HepG2 (cell line): ENCODE data around the gene RNASE13.

Experiments used
- ATF4 ChIP-seq, 2 experiments: fragments of 450-650 bp in 1 of 2; sonication (generic) in 1 of 2; formaldehyde crosslinking; IDR thresholded peaks; 2 replicates each; pipeline versions ENCODE4 v1.5.0 to v1.8.0; 2020 to 2022; ENCODE audit warnings: mild to moderate bottlenecking in 1 of 2, missing genetic modification reagents in 1 of 2
- CERS6 ChIP-seq: sonication (generic); formaldehyde crosslinking; IDR thresholded peaks from 2 replicates; pipeline ENCODE4 v1.5.0; 2020; ENCODE audit warnings: missing genetic modification reagents
- FOXK2 ChIP-seq: fragments of 450-650 bp; IDR thresholded peaks from 2 replicates; pipeline ENCODE4 v1.6.1; 2016
- GABPB1 ChIP-seq: IDR thresholded peaks from 2 replicates; pipeline ENCODE4 v1.6.1; 2016; ENCODE audit warnings: mild to moderate bottlenecking, missing genetic modification reagents, moderate library complexity, missing compliant biosample characterization
- HBP1 ChIP-seq: IDR thresholded peaks from 2 replicates; pipeline ENCODE4 v1.6.1; 2016; ENCODE audit warnings: low read depth, control low read depth
- JUNB ChIP-seq: sonication (generic); formaldehyde crosslinking; IDR thresholded peaks from 2 replicates; pipeline ENCODE4 v1.8.0; 2022; ENCODE audit warnings: missing genetic modification reagents, mild to moderate bottlenecking, borderline replicate concordance
- KLF12 ChIP-seq: sonication (generic); formaldehyde crosslinking; IDR thresholded peaks from 2 replicates; pipeline ENCODE4 v1.4.0; 2020; ENCODE audit warnings: missing genetic modification reagents, borderline replicate concordance
- RCOR2 ChIP-seq: IDR thresholded peaks from 2 replicates; pipeline ENCODE4 v1.6.1; 2016; ENCODE audit warnings: missing biosample characterization, missing genetic modification reagents
- SP1 ChIP-seq, 2 experiments: fragments of 450-650 bp in 1 of 2; sonication (generic) in 1 of 2; formaldehyde crosslinking in 1 of 2; IDR thresholded peaks; 2 replicates each; pipeline versions ENCODE4 v1.4.0 to v1.6.1; 2016 to 2020; ENCODE audit warnings: missing genetic modification reagents in 1 of 2
- SP2 ChIP-seq: sonication (generic); formaldehyde crosslinking; IDR thresholded peaks from 2 replicates; pipeline ENCODE4 v1.5.1; 2020; ENCODE audit warnings: mild to moderate bottlenecking, missing genetic modification reagents
- TRIM22 ChIP-seq: fragments of 450-650 bp; IDR thresholded peaks from 2 replicates; pipeline ENCODE4 v1.6.1; 2017
- ZNF335 ChIP-seq: sonication (generic); formaldehyde crosslinking; IDR thresholded peaks from 2 replicates; pipeline ENCODE4 v1.4.0; 2020; ENCODE audit warnings: missing genetic modification reagents
- ZSCAN20 ChIP-seq: sonication (generic); formaldehyde crosslinking; IDR thresholded peaks from 2 replicates; pipeline ENCODE4 v1.4.0; 2020; ENCODE audit warnings: missing genetic modification reagents, mild to moderate bottlenecking, borderline replicate concordance

GRCh38 chr14:21075719-21076437 is 41.3 kb upstream of the RNASE13 start:
- TF ChIP-seq RCOR2 (CRISPR knock-in tag) (no peak), TRIM22 (no peak), SP2 (CRISPR knock-in tag) (no peak), ZNF335 (CRISPR knock-in tag) (no peak), JUNB (CRISPR knock-in tag) (no peak), SP1 (IDR thresholded peaks at IDR 0.05) (no peak), SP1 (CRISPR knock-in tag; IDR thresholded peaks at IDR 0.05) (no peak), FOXK2 (no peak), ZSCAN20 (no peak), ATF4 (CRISPR knock-in tag; IDR thresholded peaks at IDR 0.05) (no peak), CERS6 (CRISPR knock-in tag) (no peak), KLF12 (CRISPR knock-in tag) (no peak), GABPB1 (CRISPR knock-in tag) (no peak), HBP1 (CRISPR knock-in tag) (no peak)
